Glomerular visceral epithelial cell (primary cell): Measurements from ENCODE around the gene RITA1.
A peak's percentile ranks its signal among the peaks of the same experiment; 100 is the strongest.

Source experiments
- DNase-seq: peaks from one replicate; pipeline ENCODE4 v3.0.0-alpha.2; 2016; ENCODE audit errors: extremely low spot score

The RITA1 gene

DNA sequence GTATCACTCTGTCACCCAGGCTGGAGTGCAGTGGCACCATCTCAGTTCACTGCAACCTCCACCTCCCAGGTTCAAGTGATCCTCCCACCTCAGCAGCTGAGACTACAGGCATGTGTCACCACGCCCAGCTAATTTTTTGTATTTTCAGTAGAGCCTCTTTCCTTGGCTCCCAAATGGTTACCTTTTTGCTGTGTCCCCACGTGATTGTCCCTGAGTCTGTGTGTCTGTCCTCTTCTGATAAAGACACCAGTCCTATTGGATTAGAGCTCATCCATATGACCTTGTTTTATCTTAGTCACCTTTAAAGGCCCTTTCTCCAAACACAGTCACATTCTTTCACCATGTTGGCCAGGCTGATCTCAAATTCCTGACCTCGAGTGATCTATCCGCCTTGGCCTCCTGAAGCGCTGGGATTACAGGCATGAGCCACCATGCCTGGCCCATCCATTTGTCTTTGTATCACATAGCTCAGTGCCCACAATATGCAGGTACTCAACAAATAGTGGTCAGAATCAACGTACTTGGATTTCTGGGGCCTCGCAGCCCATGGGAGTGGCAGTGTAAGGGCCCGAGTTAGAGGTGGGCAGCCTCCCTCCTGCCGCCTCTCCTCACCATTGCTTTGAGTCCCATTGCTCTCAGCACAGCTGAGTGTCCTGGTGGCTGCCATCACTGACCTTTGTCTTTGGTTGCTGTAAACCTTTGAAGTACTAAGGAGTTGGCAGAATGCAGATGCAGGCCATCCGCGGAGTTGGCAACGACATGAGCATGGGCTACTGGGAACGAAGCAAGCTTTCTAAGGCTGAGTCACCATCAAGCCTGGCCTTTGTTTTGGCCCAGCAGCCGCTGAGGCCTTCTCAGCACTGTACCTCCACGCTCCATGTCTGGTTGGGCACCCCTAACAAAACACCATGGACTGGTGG, 45.1 kb downstream of the RITA1 start:
- DNase-seq: no peak

DNA sequence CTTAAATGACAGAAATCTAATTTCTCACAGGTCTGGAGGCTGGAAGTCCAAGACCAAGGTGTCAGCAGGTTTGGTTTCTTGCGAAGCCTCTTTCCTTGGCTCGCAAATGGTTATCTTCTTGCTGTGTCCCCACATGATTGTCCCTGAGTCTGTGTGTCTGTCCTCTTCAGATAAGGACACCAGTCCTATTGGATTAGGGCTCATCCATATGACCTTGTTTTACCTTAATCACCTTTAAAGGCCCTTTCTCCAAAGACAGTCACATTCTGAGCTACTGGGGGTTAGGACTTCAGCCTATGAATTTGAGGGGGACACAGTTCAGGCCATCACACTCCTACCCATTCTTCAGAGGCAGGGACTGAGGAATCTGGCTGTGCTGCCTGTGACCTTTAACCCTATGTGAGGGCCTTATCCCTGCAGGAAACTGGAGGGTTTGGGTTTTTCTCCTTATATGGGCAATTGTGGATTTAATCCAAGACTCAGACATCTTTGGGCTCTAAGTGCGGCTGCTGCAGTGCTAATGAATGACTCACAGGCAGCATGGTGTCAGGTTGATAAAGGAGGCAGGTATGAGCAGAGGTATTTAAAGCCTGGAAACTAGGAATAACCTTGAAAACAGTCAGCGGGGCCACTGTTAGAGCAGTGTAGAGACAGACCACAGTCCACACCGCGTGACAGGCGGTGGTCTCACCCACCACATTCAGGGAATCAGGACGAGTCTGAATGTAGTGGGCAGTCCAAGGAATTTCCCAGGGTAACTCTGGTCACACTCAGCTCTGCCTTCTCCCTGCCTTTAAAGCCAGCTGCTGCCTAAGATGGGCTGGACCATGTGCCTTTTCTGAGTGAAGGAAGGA, 45.9 kb downstream of the RITA1 start:
- peak; percentile 84 for DNase-seq

DNA sequence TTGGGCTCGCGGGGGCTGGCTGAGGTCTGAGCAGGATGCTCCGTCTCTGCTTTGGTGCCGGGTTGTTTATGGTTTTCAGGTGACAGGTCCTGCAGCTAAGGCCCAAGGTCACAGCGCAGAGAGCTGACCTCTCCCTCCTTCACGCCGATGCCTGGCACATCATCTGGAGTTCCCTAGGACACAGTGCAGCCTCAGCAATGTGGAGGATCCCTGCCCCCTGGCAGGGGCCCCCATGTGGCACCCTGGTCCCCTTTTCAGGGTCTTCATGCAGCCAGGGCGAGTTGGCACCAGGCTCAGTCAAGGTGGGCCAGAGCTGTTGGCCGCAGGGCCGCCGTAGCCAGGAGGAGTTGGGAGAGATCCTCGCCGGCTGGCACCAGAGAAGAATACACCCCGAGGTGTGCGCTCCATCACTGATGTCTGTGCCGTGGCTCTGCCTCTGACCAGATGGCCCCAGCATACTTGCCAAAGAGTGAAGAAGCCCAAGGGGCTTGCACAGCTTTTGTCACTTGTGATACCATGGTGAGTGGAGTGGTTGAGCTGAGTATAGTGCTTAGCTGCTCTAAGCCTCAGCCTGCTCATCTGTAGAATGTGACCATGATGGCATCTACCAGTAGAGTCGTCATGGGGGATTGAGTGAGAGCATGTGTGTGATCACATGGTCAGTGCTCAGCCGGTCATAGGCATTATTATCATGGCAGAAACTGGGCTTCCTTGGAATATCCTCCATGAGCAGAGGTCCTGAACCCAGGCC, 46.7 kb downstream of the RITA1 start:
- DNase-seq: no peak

DNA sequence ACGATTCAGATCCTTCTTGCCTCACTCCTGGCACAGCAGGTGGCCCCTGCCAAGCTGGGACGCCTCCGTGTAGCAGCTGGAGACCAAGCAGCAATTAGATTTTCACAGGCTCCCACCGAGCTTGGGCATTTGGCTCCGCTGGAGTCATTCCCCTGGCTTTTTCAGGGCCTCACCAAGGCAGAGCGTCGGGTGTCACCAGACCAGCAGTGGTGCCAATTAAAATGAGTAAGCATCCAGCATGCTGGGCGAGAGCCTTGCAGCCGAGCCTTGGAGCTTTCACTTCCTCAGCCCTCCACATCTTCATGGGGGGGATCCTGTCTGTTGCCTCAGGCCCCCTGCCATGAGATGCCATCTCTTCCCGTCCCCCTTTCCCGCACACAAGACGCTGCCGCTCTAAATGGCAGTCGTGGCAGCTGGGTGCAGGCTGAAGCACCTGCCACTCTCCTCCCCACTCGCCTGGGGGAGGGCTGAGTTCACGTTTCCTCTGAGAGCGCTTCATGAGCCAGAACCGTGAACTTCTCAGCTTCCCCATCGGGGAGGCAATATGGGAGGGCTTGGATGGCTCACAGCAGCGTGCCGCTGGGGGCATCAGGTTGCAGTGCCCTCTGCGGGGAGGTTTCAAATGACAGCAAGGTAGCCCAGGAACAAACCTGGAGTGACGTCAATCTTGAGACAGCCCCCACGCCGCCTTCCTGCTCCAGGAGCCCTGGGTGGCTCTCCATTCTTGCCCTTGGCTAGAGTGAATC, 47.5 kb downstream of the RITA1 start:
- DNase-seq: peak; percentile 67

DNA sequence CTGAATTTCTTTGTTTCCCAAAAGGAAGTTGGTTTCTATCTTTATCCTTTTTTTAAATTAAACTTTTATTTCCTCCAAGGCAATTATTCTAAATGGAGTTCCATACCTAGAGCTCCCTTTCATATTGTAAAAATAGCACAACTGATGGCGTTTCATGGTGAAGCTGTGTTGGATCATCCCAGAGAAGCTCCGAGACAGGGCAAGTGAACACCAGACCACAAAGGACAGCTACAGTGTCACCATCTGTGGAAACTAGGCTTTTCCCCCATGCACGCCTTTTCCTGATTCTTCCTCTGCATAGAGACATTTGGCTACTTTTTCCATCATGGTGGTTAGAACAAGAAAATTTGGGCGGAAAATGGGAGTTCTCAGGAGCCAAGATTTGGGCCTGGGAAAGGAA, 48.4 kb downstream of the RITA1 start:
- no peak for DNase-seq

DNA sequence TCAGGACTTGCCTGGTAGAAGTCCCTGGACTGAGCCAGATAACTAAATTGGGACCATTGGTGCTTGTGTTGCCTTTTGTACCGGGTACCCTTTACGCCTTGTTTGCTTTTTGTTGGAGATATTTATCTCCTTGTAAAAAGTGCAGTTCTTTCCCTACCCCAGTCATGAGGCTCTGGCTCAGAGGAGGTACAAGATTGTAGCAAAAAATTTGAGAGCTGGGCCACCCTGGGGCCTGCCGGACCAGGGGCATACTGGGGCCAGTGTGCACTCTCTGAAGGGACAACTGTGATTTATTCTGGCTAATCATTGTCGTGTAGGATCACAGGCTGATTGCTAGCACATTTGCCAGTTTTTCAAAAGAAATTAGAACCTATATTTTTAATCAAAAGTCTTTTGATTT, 49.0 kb downstream of the RITA1 start:
- no peak for DNase-seq

DNA sequence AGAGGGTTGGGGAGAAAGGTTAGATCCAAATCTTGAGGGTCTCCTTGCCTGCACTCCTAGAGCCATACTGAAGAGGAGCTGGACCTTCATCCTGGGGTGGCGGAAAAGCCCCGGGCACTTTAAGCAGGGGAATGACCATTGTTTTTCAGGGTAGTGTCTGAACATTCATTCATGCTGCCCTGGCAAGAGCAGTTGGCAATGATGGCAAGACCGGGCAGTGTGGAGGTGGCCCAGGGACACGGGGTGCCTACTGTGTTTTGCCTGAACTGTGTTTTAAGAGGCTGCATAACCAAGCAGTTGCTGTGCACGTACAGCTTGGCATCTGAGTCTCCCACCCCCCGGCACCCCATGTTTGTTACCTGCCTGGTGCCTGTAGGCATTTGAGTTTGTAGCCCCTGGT, 50.5 kb downstream of the RITA1 start:
- DNase-seq: no peak

DNA sequence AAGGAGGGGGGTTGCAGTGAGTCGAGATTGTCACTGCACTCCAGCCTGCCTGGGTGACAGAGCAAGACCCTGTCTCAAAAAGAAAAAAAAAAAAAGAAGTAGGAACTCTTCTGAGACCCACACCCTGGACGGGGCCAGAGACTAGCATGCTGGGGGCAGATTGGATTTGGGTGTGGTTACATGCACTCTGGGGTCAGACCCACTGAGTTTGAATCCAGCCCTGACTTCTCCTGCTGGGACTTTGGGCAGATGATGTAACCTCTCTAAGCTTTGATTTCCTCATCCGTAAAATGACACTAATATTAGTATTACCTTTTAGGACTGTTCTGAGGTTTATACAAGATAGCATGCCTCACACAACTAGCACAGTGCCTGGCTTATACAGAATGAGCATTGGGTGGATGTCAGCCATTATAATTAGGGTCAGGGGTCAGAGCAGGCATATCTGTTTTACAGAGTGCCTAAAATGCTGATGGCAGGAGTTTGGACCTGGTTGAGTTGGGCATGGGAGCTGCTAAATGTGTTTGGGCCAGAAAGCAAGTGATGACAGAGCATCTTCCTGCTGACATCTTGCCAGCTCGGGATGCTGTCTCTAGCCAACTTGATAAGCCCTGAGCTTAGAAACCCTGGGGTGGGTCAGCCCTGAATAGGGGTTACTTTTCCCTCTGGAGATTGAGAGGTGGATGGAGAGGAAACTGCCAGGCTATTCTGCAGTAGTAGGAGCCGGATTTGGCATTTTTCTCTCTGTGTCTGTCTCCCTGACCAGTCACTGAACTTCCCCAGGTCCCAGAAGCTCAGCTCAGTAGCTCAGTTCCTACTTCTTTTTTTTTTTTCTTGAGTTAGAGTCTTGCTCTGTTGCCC, 51.2 kb downstream of the RITA1 start:
- DNase-seq: no peak

DNA sequence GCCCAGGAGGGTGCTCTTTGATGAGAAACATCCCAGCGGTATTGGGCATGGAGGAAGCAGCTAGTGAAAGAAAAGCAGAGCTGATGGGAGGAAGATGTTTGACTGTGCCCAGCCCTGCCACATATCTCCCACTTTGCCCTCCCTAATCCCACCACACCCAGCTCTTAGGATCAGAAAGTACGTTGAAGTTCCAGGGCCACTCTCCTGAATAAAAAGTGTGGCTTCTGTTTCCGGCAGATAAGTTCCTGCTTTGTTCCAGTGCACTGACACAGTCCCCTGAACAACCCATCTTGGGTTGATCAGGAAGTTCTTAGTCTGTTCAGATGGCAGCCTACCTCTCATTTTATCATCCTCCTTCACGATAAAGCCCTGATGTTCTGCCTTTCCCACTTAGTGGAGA, 52.2 kb downstream of the RITA1 start:
- no peak for DNase-seq

DNA sequence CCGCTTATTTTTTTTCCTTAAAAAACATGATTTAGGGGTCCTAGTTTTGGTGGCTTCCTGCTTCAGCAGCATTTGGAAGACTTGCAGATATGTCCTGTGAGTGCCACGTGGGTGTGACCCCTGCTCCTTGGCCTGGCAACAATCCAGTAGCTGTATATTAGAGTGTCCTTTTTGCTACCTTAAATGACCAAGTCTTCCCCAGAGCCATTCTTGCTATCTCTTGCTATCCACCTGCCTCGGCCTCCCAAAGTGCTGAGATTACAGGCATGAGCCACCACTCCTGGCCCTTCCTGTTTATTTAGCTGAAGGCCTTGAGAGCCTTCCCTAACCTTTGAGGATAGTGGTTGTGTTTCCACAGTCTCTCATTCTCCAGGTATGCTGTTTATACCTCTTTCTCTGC, 52.8 kb downstream of the RITA1 start:
- DNase-seq: no peak

DNA sequence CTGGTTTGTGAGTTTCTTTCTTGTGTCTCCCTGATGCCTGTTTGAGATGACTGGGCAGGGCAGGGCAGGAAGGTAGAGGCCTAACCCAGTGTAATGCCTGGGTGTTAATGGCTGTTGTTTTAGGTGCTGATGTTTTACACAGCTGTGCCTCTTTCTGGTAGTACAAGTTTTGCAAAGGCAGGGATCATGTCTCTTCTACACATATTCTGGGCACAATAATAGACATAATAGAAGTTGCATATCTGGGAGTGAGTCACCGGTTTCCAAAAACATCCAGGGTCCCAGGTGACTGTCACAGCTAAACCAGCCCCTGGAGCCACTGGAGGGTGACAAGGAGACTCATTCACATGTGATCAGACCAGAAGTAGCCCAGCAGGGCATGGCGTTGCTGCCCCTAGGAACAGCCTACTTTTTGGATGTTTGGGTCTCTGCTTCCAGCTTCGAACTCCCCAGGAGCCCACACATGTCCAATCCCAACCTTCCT, 53.8 kb downstream of the RITA1 start:
- DNase-seq: no peak

DNA sequence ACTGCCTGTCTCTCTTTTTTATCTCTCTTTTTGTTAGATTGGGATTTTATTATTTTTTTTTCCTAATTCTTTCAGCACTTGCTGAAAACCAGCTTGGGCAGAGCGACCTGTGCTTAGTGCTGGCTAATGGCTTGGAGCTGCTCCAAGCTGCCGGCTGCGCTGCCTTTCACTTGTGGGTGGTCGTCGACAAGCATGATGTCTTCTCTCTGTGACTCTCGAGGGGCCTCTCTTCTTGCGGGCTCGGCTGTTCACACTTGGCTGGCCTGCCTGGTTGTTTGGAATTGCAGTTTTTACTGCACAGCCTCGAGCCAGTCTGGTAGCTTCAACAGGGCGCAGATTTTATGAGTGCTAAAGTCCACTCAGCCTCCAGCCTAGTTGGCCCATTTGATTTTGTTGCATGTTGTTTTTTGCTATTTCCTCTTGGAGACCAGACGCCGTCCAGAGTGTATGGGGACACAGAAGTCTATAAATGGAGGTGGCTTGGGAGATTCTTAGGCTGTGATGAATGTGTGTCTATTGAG, 54.4 kb downstream of the RITA1 start:
- no peak for DNase-seq

DNA sequence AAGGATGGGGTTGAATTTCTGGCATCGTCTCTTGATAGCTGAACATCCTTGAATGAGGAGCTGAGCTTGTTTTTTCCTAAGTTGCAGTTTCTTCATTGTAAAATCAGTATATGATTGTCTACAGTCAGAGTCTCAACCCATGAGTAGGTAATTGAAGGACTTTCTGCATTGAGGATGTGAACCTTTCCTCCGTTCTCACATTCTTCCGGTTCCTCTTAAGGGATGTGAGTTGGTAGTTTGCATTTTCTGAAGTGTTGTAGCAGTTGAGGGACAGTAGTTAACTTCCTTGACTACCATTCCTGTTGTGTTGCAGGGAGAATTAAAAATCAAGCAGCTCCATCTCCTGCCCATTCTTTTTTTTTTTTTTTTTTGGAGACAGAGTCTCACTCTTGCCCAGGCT, 54.9 kb downstream of the RITA1 start:
- DNase-seq: no peak

DNA sequence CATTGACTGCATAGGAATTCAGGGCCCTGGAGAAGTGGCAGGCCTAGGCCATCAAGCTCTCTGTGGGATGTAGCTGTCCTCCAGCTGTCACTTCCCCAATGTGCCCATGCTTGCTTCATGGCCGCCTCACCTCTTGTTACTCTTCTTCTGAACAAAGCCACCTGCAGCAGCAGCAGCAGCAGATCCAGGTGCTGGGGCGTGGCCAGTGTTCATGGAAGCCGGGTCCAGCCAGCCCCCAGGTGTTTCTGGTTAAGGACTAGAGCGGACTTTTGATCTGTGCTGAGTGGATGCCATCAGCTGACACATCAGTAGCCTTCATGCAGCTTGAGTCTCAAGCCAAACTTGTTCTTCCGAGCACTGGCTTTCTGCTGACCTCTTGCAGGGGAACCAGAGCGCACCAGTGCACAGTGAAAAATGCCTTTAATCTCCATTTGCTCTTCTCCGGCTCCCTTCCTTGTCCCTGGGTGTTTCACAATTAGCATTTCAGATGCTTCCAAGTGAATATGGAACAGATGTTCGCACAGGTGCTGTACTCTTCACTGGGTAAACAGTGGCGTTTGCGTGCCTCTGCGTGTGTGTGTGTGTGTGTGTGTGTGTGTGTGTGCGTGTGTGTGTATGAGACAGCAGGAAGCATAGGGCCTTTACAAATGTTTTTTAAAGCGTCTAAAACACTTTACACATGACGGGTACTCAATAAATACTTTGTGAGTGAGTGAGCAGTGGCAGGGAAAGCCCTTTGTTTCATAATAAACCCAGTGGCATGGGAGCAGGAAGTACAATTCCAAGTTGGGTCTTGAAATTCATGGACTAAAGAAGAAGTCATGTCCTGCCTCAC, 55.9 kb downstream of the RITA1 start:
- peak; percentile 91 for DNase-seq
